IMR-90 (cell line): ENCODE measurements around the gene BRD8. TPM values are rescaled to one million over a fixed set of nuclear protein-coding genes. Genes with fewer than 3 reads are reported as not detected.

ENCODE experiments used
- ATAC-seq: fragments of 200-7000 bp; cut with Tn5 transposase; 2 replicates; pipeline ENCODE4 v1.9.1; 2020; ENCODE audit warnings: low read depth, mild to moderate bottlenecking, moderate library complexity
- BruUV-seq: library from RNA; stranded (reverse); fragments of 400-500 nt; replicated peaks from 2 replicates; lab custom pipeline; 2021; lab: Mats Ljungman, UMichigan
- CTCF ChIA-PET: fragments of 300-600 bp; formaldehyde crosslinking; extraction: SDS; loops from one replicate; lab custom pipeline; 2021; ENCODE audit warnings: antibody characterized with exemption; lab: Yijun Ruan, JAX
- POLR2A ChIA-PET: fragments of 300-600 bp; sonication (Branson Sonifier 250); formaldehyde crosslinking; loops from one replicate; lab custom pipeline; 2022; ENCODE audit warnings: antibody characterized with exemption; ENCODE audit not compliant: unreplicated experiment; lab: Charles Lee
- DNase-seq: peaks from one replicate; pipeline ENCODE4 v3.0.0; 2013
- H2AFZ ChIP-seq: replicated peaks from 2 replicates; pipeline ENCODE3; 2013; ENCODE audit warnings: low read length, mild to moderate bottlenecking; ENCODE audit not compliant: poor library complexity
- H2AK5ac ChIP-seq: 2 replicates; pipeline ENCODE4 v1.6.1; 2013; ENCODE audit warnings: low read depth, low read length, inconsistent platforms
- H2AK9ac ChIP-seq: replicated peaks from 2 replicates; pipeline ENCODE3; 2013; ENCODE audit warnings: mild to moderate bottlenecking, low read depth, low read length, moderate library complexity; ENCODE audit not compliant: poor library complexity
- H2BK120ac ChIP-seq: 2 replicates; pipeline ENCODE4 v1.6.1; 2013; ENCODE audit warnings: low read depth, low read length, inconsistent platforms
- H2BK15ac ChIP-seq: 3 replicates; pipeline ENCODE4 v1.6.1; 2013; ENCODE audit warnings: low read depth, low read length, inconsistent platforms
- H2BK20ac ChIP-seq: 2 replicates; pipeline ENCODE4 v1.6.1; 2013; ENCODE audit warnings: low read depth, mild to moderate bottlenecking, inconsistent platforms, low read length, moderate library complexity
- H2BK5ac ChIP-seq: 2 replicates; pipeline ENCODE4 v1.6.1; 2013; ENCODE audit warnings: mild to moderate bottlenecking, low read depth, low read length, inconsistent platforms; ENCODE audit not compliant: poor library complexity, severe bottlenecking
- H3K14ac ChIP-seq: replicated peaks from 2 replicates; pipeline ENCODE4 v1.6.1; 2013; ENCODE audit warnings: low read depth, low read length, inconsistent platforms
- H3K18ac ChIP-seq: 2 replicates; pipeline ENCODE4 v1.6.1; 2013; ENCODE audit warnings: low read depth, low read length, control low read depth
- H3K23ac ChIP-seq: 2 replicates; pipeline ENCODE4 v1.6.1; 2013; ENCODE audit warnings: low read depth, low read length, inconsistent platforms
- H3K27ac ChIP-seq: 2 replicates; pipeline ENCODE4 v1.5.1; 2013; ENCODE audit warnings: mild to moderate bottlenecking, control low read depth, low read length; ENCODE audit not compliant: insufficient read depth
- H3K27me3 ChIP-seq: 2 replicates; pipeline ENCODE4 v1.6.1; 2013; ENCODE audit warnings: low read length; ENCODE audit not compliant: control insufficient read depth, insufficient read depth
- H3K36me3 ChIP-seq: 2 replicates; pipeline ENCODE4 v1.6.1; 2013; ENCODE audit warnings: low read length, mixed read lengths; ENCODE audit not compliant: control insufficient read depth, insufficient read depth
- H3K4ac ChIP-seq: 2 replicates; pipeline ENCODE4 v1.6.1; 2013; ENCODE audit warnings: low read depth, low read length, inconsistent platforms
- H3K4me1 ChIP-seq: 2 replicates; pipeline ENCODE4 v1.6.1; 2013; ENCODE audit warnings: low read length, mixed read lengths; ENCODE audit not compliant: control insufficient read depth, insufficient read depth
- H3K4me2 ChIP-seq: 2 replicates; pipeline ENCODE4 v1.6.1; 2013; ENCODE audit warnings: low read depth, mild to moderate bottlenecking, control low read depth, low read length, moderate library complexity
- H3K4me3 ChIP-seq: 2 replicates; pipeline ENCODE4 v1.5.1; 2013; ENCODE audit warnings: low read depth, mild to moderate bottlenecking, control low read depth, low read length, moderate library complexity; ENCODE audit not compliant: insufficient read depth
- H3K56ac ChIP-seq: 2 replicates; pipeline ENCODE4 v1.6.1; 2013; ENCODE audit warnings: low read length, inconsistent platforms; ENCODE audit not compliant: insufficient read depth; ENCODE audit errors: extremely low read depth
- H3K79me1 ChIP-seq, 2 experiments: 2 replicates each; pipeline ENCODE4 v1.6.1; 2013; ENCODE audit warnings: low read length in 2 of 2, inconsistent platforms in 1 of 2, low read depth in 1 of 2
- H3K9ac ChIP-seq: 2 replicates; pipeline ENCODE4 v1.6.1; 2013; ENCODE audit warnings: low read depth, low read length, control low read depth
- H3K9me1 ChIP-seq: 2 replicates; pipeline ENCODE4 v1.6.1; 2013; ENCODE audit warnings: low read length, inconsistent platforms; ENCODE audit not compliant: insufficient read depth
- H3K9me3 ChIP-seq: 2 replicates; pipeline ENCODE4 v1.6.1; 2013; ENCODE audit warnings: low read length; ENCODE audit not compliant: control insufficient read depth, insufficient read depth
- H4K20me1 ChIP-seq: 2 replicates; pipeline ENCODE4 v1.6.1; 2013; ENCODE audit warnings: low read length, inconsistent platforms; ENCODE audit not compliant: insufficient read depth
- H4K5ac ChIP-seq: 2 replicates; pipeline ENCODE4 v1.6.1; 2013; ENCODE audit warnings: mild to moderate bottlenecking, low read depth, low read length, control low read depth
- H4K8ac ChIP-seq, 2 experiments: 2 replicates each; pipeline ENCODE4 v1.6.1; 2013; ENCODE audit warnings: low read depth in 2 of 2, low read length in 2 of 2, control low read depth in 1 of 2, inconsistent platforms in 1 of 2
- H4K91ac ChIP-seq: 2 replicates; pipeline ENCODE4 v1.6.1; 2013; ENCODE audit warnings: low read depth, low read length, inconsistent platforms; ENCODE audit not compliant: insufficient read depth
- CTCF ChIP-seq: conservative IDR thresholded peaks from 2 replicates; pipeline ENCODE4 v1.5.1; 2012; ENCODE audit warnings: mild to moderate bottlenecking, low read depth, low read length, improper control_type of control experiment
- ELK1 ChIP-seq: fragments of 150-350 bp; IDR thresholded peaks from 2 replicates; pipeline ENCODE4 v1.6.1; 2016; ENCODE audit warnings: low read depth, mild to moderate bottlenecking, low read length, moderate library complexity, borderline replicate concordance
- FOS ChIP-seq: fragments of 150-350 bp; IDR thresholded peaks from 2 replicates; pipeline ENCODE4 v1.6.1; 2016; ENCODE audit warnings: low read depth, low read length
- MAFK ChIP-seq: IDR thresholded peaks from 2 replicates; pipeline ENCODE4 v1.6.1; 2012; ENCODE audit warnings: low read depth, low read length, improper control_type of control experiment
- NFE2L2 ChIP-seq: fragments of 150-350 bp; IDR thresholded peaks from 2 replicates; pipeline ENCODE4 v1.6.1; 2016; ENCODE audit warnings: low read depth, mild to moderate bottlenecking, low read length
- RCOR1 ChIP-seq: IDR thresholded peaks from 2 replicates; pipeline ENCODE4 v1.6.1; 2012; ENCODE audit warnings: mild to moderate bottlenecking, low read length, improper control_type of control experiment; ENCODE audit not compliant: insufficient replicate concordance
- RFX5 ChIP-seq: IDR thresholded peaks from 2 replicates; pipeline ENCODE4 v1.8.0; 2012; ENCODE audit warnings: low read depth, mild to moderate bottlenecking, low read length, moderate library complexity
- SMC3 ChIP-seq: fragments of 150-350 bp; IDR thresholded peaks from 2 replicates; pipeline ENCODE4 v1.6.1; 2016; ENCODE audit warnings: low read depth, mild to moderate bottlenecking, antibody characterized with exemption, low read length, moderate library complexity
- USF2 ChIP-seq: fragments of 150-350 bp; IDR thresholded peaks from 2 replicates; pipeline ENCODE4 v1.6.1; 2017; ENCODE audit warnings: mild to moderate bottlenecking, antibody characterized with exemption, low read length, low read depth
- WGBS, 2 experiments: methylation state at CpG; one replicate each; pipeline versions ENCODE4 v1.1.5 to v1.1.7; 2013; ENCODE audit warnings: missing lambda C conversion rate in 2 of 2; ENCODE audit not compliant: insufficient read length in 1 of 2; ENCODE audit errors: extremely low coverage in 2 of 2; 5-methylcytosine and 5-hydroxymethylcytosine counted together
- dilution Hi-C: fragments of 300-500 bp; cut with HindIII; formaldehyde crosslinking; loops from one replicate; pipeline ENCODE4 v1.14.3; 2018; ENCODE audit warnings: low sequenced_read_pairs; ENCODE audit not compliant: unreplicated experiment
- in situ Hi-C: fragments of 300-500 bp; cut with MboI; formaldehyde crosslinking; loops from 3 replicates; pipeline ENCODE4 v1.14.3; 2019; ENCODE audit warnings: low sequenced_read_pairs, inconsistent platforms, mixed read lengths
- intact Hi-C: fragments of 100-400 bp; cut with micrococcal nuclease; formaldehyde crosslinking; loops from 2 replicates; pipeline ENCODE4 v1.10.0; 2022
- polyA plus RNA-seq, 3 experiments: library from polyadenylated mRNA; depleted of rRNA; stranded (reverse); fragments of >200 nt; gene quantifications; 2 replicates each; pipeline ENCODE4 v1.2.3, GENCODE V29; 2012; ENCODE audit warnings: low replicate concordance in 1 of 3
- total RNA-seq: library from RNA; depleted of rRNA; stranded (reverse); fragments of >200 nt; gene quantifications from 2 replicates; pipeline ENCODE4 v1.2.3, GENCODE V29; 2012

The BRD8 gene
- total and polyA plus RNA-seq, 2 of the 4 experiments (the other 2 are of a cell fraction), result 36.9 to 43.6 TPM

- in situ Hi-C loops, result no loop called here
- no peak overlapping the region for H3K14ac ChIP-seq
- TF ChIP-seq SMC3 (no peak), ELK1 (no peak), RCOR1 (no peak), MAFK (no peak), RFX5 (no peak), FOS (no peak), USF2 (no peak), NFE2L2 (no peak), CTCF (no peak)
Measured at GRCh38 chr5:138102454-138103318, 75.7 kb downstream of the BRD8 start.

More at GRCh38 chr5:138102454-138103318, 75.7 kb downstream of the BRD8 start:
- Histone ChIP-seq H3K4me2 (no peak overlapping the region), H3K9me3 (no peaks in the 10 kb centered on the region), H2BK20ac (no peak overlapping the region), H3K9ac (no peak overlapping the region), H4K8ac (no peak overlapping the region), H2AFZ (no peak overlapping the region), H2BK120ac (no peak overlapping the region), H3K27me3 (peaks cover 5% of the 10 kb centered on the region; the same call in 1 of the 2 replicates), H3K36me3 (no peaks in the 10 kb centered on the region), H3K27ac (no peak overlapping the region), H2BK15ac (no peak overlapping the region), H3K79me1 (no peaks in the 10 kb centered on the region), H3K18ac (no peak overlapping the region), H2AK5ac (no peak overlapping the region), H4K91ac (no peak overlapping the region), H3K4me3 (no peak overlapping the region), H4K5ac (no peak overlapping the region), H3K4ac (no peak overlapping the region), H3K9me1 (no peaks in the 10 kb centered on the region), H3K23ac (no peak overlapping the region), H4K20me1 (no peaks in the 10 kb centered on the region), H2BK5ac (no peak overlapping the region), H3K56ac (no peak overlapping the region), H2AK9ac (no peak overlapping the region), H3K4me1 (no peaks in the 10 kb centered on the region)
- ChIA-PET CTCF (no interaction called here), POLR2A (no interaction called here)
- dilution Hi-C loops, result no loop called here
- no TSS peak for BruUV-seq
- intact Hi-C loops, result no loop called here
- 25% methylated on average over 1 of the region's 7 CpGs; no CpG with 5 or more reads in 1 of the 2 experiments for WGBS, 2 experiments
- ATAC-seq (no peak), DNase-seq (no peak)
